Lower lobe of right lung (tissue), 1 donor: ENCODE data around the gene CT45A10. TPM values are rescaled to one million over a fixed set of nuclear protein-coding genes. Genes with fewer than 3 reads are reported as not detected.

Experiments
- total RNA-seq: library from RNA; stranded (reverse); fragmentation: NEBNext Ultra II Directional; extraction: Animal tissue kit (Norgen Biotek cat#: 25700); gene quantifications from one replicate; pipeline ENCODE4 v1.2.1, GENCODE V29; 2021
- donor health status: DM: no; HTN: yes; CAD: no; lungs with severe emphysema.

Gene CT45A10
- total RNA-seq, 1 donor from 2014 or later: not detected

Other genes with a start within 250 kb of the CT45A10 start
- not detected for gene CT45A1, start 179.8 kb downstream of the CT45A10 start, total RNA-seq
- gene CT45A3, start 125.3 kb downstream of the CT45A10 start, total RNA-seq: not detected
- gene CT45A5, start 107.9 kb downstream of the CT45A10 start, total RNA-seq: not detected
- gene CT45A6, start 90.7 kb downstream of the CT45A10 start, total RNA-seq: not detected
- gene CT45A2, start 73.4 kb downstream of the CT45A10 start, total RNA-seq: not detected
- gene CT45A7, start 56.2 kb downstream of the CT45A10 start, total RNA-seq: not detected
- gene CT45A8, start 38.9 kb downstream of the CT45A10 start, total RNA-seq: not detected
- not detected for gene CT45A9, start 21.6 kb downstream of the CT45A10 start, total RNA-seq
- not detected for gene SAGE1, start 272 bp upstream of the CT45A10 start, total RNA-seq
- gene MMGT1, start 80.5 kb upstream of the CT45A10 start, total RNA-seq: 28.7 TPM
- gene SLC9A6, start 92.0 kb upstream of the CT45A10 start, total RNA-seq: 18.0 TPM